ENCODE measurements around the gene LTBP3. TPM values are rescaled to one million over a fixed set of nuclear protein-coding genes. Genes with fewer than 3 reads are reported as not detected.
"Not testable (repeated sequence)": the region's sequence is repeated elsewhere in the genome, so short reads cannot be mapped to it uniquely, and the experiment has no call there.

Gene LTBP3
- total RNA-seq, 1 donor from 2014 or later: 1.7 TPM

DNA sequence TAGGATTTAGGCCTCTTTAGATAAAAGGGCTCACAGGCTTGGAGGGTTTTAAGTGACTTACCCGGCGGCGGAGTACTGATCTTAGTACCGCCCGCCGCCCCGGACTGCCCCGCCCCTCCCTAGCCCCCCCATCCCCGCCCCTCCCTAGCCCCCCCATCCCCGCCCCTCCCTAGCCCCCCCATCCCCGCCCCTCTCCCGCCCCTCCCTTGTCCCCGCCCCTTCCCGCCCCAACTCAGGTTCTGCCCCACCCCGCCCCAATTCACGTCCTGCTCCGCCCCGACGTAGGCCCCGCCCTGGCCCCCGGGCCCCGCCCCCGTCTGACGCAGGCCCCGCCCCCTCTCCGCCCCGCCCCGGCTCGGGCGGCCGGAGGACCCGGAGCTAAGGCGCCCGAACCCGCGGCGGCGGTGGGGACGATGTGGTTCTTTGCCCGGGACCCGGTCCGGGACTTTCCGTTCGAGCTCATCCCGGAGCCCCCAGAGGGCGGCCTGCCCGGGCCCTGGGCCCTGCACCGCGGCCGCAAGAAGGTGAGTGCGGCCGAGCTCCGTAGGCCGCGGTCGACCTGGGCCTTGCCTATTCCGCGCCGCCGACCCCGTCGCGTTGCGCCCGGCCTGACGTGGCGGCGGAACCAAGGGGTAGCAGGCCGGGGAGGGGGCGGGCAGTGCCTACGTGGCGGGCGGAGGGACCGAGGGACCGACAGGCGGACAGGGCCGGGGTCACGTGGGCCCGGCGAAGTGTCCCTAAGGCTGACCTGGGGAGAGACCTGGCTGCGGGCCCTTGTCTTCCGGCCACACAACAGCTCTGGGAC lies 33.2 kb downstream of the LTBP3 start, which contains the start of gene SCYL1:
Gene SCYL1 (plus strand): TSS at position 343 of the 805 bp plus-strand sequence. CDS start 71 bp downstream, at position 414.
- peak within 1 kb of the TSS; percentile 91 for H3K4me3 Mint-ChIP-seq (ENCODE audit: unreplicated experiment)
- peaks cover 7% of the 10 kb centered on the region for H3K36me3 Mint-ChIP-seq (ENCODE audit: low read depth, unreplicated experiment)
- H3K9me3 Mint-ChIP-seq (ENCODE audit: unreplicated experiment): no peaks in the 10 kb centered on the region
- H3K4me1 Mint-ChIP-seq (ENCODE audit: unreplicated experiment): peaks cover 52% of the 10 kb centered on the region
- DNase-seq (ENCODE audit: low spot score): peak; percentile 85
- peak within 1 kb of the TSS; percentile 96 for H3K27ac Mint-ChIP-seq (ENCODE audit: unreplicated experiment)
- TF ChIP-seq, protein P1, sequence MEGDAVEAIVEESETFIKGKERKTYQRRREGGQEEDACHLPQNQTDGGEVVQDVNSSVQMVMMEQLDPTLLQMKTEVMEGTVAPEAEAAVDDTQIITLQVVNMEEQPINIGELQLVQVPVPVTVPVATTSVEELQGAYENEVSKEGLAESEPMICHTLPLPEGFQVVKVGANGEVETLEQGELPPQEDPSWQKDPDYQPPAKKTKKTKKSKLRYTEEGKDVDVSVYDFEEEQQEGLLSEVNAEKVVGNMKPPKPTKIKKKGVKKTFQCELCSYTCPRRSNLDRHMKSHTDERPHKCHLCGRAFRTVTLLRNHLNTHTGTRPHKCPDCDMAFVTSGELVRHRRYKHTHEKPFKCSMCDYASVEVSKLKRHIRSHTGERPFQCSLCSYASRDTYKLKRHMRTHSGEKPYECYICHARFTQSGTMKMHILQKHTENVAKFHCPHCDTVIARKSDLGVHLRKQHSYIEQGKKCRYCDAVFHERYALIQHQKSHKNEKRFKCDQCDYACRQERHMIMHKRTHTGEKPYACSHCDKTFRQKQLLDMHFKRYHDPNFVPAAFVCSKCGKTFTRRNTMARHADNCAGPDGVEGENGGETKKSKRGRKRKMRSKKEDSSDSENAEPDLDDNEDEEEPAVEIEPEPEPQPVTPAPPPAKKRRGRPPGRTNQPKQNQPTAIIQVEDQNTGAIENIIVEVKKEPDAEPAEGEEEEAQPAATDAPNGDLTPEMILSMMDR (IDR thresholded peaks at IDR 0.05; ENCODE audit: unreplicated experiment): no peak
- peaks cover 11% of the 10 kb centered on the region for H3K27me3 Mint-ChIP-seq (ENCODE audit: unreplicated experiment)

DNA sequence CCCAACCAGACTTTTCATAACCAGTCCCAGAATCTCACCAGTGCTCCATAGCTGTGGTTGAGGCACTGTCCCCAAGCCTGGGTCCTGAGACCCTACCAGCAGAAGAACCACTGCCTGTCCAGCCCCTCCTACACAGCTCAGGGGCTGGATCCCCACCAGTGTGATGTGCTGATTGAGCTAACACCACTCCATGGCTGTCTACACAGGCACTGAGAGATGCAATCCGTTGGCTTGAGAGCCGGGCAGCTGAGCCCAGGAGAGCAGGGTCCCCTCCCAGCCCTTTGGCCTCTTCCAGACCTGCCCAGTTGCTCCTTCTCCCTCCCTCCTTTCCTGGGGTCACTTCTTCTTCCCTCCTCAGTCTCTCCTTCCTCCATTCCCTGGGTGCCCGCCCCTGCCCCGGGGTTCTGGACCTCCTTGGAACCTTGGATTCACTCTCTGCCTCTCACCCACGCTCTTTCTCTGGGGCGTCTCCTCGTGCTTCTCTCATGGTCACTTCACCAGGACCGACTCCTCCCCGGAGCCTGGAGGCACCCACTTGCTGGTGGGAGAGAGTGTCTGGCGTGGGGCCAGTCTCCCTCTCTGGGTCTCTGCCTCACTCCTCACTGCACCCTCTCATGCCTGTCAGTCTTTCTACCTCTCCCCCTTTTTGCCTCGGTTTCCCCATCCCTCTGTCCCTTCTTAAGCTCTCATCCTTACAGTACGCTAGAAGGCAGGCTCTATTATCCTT lies 34.0 kb downstream of the LTBP3 start:
- peaks cover 10% of the 10 kb centered on the region for H3K27me3 Mint-ChIP-seq (ENCODE audit: unreplicated experiment)
- H3K36me3 Mint-ChIP-seq (ENCODE audit: low read depth, unreplicated experiment): peaks cover 7% of the 10 kb centered on the region
- TF ChIP-seq, protein P1 (IDR thresholded peaks at IDR 0.05; ENCODE audit: unreplicated experiment): no peak
- no peak for DNase-seq (ENCODE audit: low spot score)
- no peaks in the 10 kb centered on the region for H3K9me3 Mint-ChIP-seq (ENCODE audit: unreplicated experiment)
- H3K4me1 Mint-ChIP-seq (ENCODE audit: unreplicated experiment): peaks cover 47% of the 10 kb centered on the region
- peak overlapping the region; percentile 96 for H3K27ac Mint-ChIP-seq (ENCODE audit: unreplicated experiment)
- peak overlapping the region; percentile 90 for H3K4me3 Mint-ChIP-seq (ENCODE audit: unreplicated experiment)

DNA sequence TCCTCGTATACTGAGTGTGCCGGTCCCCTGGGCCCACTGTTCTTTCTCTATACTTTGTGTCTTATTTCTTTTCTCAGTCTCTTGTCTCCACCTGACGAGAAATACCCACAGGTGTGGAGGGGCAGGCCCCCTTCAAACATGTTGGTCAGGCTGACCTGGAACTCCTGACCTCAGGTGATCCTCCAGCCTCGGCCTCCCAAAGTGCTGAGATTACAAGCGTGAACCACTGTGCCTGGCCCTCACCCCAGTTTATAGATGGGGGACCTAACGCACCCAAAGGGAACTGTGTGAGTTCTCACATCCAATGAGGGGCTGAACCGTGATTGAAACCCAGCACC lies 34.6 kb downstream of the LTBP3 start:
- H3K9me3 Mint-ChIP-seq (ENCODE audit: unreplicated experiment); H3K27me3 Mint-ChIP-seq (ENCODE audit: unreplicated experiment); DNase-seq (ENCODE audit: low spot score); H3K36me3 Mint-ChIP-seq (ENCODE audit: low read depth, unreplicated experiment): not testable (repeated sequence)
- Mint-ChIP-seq H3K27ac (ENCODE audit: unreplicated experiment) (peak overlapping the region; percentile 96), H3K4me3 (ENCODE audit: unreplicated experiment) (peak overlapping the region; percentile 90), H3K4me1 (ENCODE audit: unreplicated experiment) (peaks cover 43% of the 10 kb centered on the region)

DNA sequence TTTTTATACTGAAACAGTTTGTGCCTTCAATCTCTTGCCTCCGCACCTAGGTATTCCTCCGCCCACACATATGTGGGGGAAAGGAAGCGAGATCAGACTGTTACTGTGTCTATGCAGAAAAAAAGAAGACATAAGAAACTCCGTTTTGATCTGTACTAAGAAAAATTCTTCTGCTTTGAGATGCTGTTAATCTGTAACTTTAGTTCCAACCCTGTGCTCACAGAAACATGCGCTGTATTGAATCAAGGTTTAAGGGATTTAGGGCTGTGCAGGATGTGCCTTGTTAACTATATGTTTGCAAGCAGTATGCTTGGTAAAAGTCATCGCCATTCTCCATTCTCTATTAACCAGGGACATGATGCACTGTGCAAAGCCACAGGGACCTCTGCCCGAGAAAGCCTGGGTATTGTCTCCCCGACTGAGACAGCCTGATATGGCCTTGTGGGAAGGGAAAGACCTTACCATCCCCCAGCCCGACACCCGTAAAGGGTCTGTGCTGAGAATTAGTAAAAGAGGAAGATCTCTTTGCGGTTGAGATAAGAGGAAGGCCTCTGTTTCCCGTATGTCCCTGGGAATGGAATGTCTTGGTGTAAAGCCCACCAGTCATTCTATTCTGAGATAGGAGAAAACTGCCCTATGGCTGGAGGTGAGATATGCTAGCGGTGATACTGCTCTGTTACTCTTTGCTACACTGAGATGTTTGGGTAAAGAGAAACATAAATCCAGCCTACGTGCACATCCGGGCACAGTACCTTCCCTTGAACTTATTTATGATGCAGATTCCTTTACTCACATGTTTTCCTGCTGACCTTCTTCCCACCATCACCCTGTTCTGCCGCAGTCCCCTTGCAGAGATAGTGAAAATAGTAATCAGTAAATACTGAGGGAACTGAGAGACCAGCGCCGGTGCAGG lies 35.2 kb downstream of the LTBP3 start:
- Mint-ChIP-seq H3K27ac (ENCODE audit: unreplicated experiment) (peak overlapping the region; percentile 96), H3K4me3 (ENCODE audit: unreplicated experiment) (peak overlapping the region; percentile 90), H3K4me1 (ENCODE audit: unreplicated experiment) (peaks cover 43% of the 10 kb centered on the region)
- not testable (repeated sequence) for H3K27me3 Mint-ChIP-seq (ENCODE audit: unreplicated experiment); H3K9me3 Mint-ChIP-seq (ENCODE audit: unreplicated experiment); DNase-seq (ENCODE audit: low spot score); H3K36me3 Mint-ChIP-seq (ENCODE audit: low read depth, unreplicated experiment)

- Mint-ChIP-seq H3K27ac (ENCODE audit: unreplicated experiment) (peak overlapping the region; percentile 87), H3K4me1 (ENCODE audit: unreplicated experiment) (peaks cover 38% of the 10 kb centered on the region)
- DNase-seq (ENCODE audit: low spot score); H3K4me3 Mint-ChIP-seq (ENCODE audit: unreplicated experiment); H3K9me3 Mint-ChIP-seq (ENCODE audit: unreplicated experiment); H3K36me3 Mint-ChIP-seq (ENCODE audit: low read depth, unreplicated experiment); H3K27me3 Mint-ChIP-seq (ENCODE audit: unreplicated experiment): not testable (repeated sequence)
These were observed 36.2 kb downstream of the LTBP3 start for GRCh38 chr11:65521777-65522521.

DNA sequence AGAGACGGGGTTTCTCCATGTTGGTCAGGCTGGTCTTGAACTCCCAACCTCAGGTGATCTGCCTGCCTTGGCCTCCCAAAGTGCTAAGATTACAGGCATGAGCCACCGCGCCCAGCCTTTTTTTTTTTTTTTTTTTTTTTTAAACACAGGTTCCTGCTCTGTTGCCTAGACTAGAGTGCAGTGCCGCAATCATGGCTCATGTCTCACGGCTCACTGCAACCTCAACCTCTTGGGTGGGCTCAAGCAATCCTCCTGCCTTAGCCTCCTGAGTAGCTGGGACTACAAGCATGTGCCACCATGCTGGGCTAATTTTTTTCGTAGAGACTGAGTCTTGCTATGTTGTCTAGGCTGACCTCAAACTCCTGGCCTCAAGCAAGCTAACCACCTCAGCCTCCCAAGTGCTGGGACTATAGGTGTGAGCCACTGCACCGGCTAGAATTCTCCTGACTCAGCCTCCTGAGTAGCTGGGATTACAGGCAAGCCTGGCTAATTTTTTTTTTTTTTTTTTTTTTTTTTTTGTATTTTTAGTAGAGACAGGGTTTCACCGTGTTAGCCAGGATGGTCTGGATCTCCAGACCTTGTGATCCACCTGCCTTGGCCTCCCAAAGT lies 39.1 kb downstream of the LTBP3 start:
- peaks cover 28% of the 10 kb centered on the region for H3K4me1 Mint-ChIP-seq (ENCODE audit: unreplicated experiment)
- not testable (repeated sequence) for H3K4me3 Mint-ChIP-seq (ENCODE audit: unreplicated experiment); H3K9me3 Mint-ChIP-seq (ENCODE audit: unreplicated experiment); DNase-seq (ENCODE audit: low spot score); H3K27me3 Mint-ChIP-seq (ENCODE audit: unreplicated experiment); H3K27ac Mint-ChIP-seq (ENCODE audit: unreplicated experiment); H3K36me3 Mint-ChIP-seq (ENCODE audit: low read depth, unreplicated experiment)
